ENCODE data around the gene MCCC1. TPM values are rescaled to one million over a fixed set of nuclear protein-coding genes. Genes with fewer than 3 reads are reported as not detected.
"Not testable (repeated sequence)": the region's sequence is repeated elsewhere in the genome, so short reads cannot be mapped to it uniquely, and the experiment has no call there.

The MCCC1 gene
- total RNA-seq, 4 donors from 2014 or later = 11.5 to 24.5 (median 20.6) TPM

DNA sequence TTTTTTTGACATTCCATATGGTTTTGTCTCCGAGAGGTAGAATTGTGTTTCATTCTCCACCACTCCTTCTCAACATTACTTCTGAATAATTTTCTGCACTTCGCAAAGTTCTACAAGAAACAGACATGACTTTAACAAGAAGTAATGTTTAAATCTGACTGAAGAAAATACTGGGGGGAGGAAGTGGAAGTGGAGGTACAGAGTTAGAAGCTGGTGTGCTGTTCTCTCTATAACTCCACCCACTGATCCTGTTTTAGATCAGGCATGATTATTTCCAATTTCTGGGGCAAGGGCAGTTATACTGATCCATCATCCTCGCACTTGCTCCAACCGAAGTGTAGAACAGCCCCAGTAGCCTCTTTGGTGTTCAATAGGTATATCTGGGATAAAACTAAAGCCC is 9.2 kb upstream of the MCCC1 start:
- Histone ChIP-seq H3K4me1 (no peaks in the 10 kb centered on the region), H3K4me3 (no peak overlapping the region), H3K36me3 (no peaks in the 10 kb centered on the region), H3K9me3 (no peaks in the 10 kb centered on the region), H3K27ac (no peak overlapping the region), H3K27me3 (no peaks in the 10 kb centered on the region)
- DNase-seq (no peak), ATAC-seq (no peak)
- intact Hi-C loops (cut with DNase I; ENCODE audit: low total_unique reads) = no loop called here
- TF ChIP-seq POLR2A (IDR thresholded peaks at IDR 0.05) = no peak
- TF ChIP-seq, protein P1, sequence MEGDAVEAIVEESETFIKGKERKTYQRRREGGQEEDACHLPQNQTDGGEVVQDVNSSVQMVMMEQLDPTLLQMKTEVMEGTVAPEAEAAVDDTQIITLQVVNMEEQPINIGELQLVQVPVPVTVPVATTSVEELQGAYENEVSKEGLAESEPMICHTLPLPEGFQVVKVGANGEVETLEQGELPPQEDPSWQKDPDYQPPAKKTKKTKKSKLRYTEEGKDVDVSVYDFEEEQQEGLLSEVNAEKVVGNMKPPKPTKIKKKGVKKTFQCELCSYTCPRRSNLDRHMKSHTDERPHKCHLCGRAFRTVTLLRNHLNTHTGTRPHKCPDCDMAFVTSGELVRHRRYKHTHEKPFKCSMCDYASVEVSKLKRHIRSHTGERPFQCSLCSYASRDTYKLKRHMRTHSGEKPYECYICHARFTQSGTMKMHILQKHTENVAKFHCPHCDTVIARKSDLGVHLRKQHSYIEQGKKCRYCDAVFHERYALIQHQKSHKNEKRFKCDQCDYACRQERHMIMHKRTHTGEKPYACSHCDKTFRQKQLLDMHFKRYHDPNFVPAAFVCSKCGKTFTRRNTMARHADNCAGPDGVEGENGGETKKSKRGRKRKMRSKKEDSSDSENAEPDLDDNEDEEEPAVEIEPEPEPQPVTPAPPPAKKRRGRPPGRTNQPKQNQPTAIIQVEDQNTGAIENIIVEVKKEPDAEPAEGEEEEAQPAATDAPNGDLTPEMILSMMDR (IDR thresholded peaks at IDR 0.05 in 4 of 5, conservative IDR thresholded peaks at IDR 0.05 in 1 of 5) = no peak
- in situ Hi-C loops (cut with MboI; ENCODE audit: low sequenced_read_pairs in 4 of 4) = no loop called here

DNA sequence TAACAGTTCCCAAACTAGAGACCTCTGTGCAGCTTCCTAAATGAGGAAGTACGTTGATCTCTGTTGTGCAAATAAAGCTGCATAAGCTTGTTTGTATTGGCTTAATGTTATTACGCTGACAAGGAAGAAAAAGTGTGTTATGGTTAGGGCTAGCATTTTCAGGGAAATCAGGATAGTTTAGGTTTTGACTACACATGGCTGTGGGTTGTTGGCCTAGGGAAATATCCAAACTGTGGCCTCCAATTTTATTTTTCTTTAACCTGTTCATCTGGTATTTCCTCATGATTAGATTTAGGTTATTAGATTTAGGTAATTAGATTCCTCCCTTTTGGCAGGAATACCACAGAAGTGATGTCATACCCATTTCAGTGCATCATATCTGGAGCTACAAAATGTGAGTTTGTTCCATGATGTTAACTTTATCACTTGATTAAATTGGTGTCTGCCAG is 8.7 kb upstream of the MCCC1 start:
- no peaks in the 10 kb centered on the region for H3K36me3 ChIP-seq
- no peaks in the 10 kb centered on the region for H3K27me3 ChIP-seq
- H3K4me3 ChIP-seq = no peak overlapping the region
- intact Hi-C loops (cut with DNase I; ENCODE audit: low total_unique reads) = no loop called here
- no peak for DNase-seq
- TF ChIP-seq POLR2A (IDR thresholded peaks at IDR 0.05) = no peak
- TF ChIP-seq, protein P1 (IDR thresholded peaks at IDR 0.05 in 4 of 5, conservative IDR thresholded peaks at IDR 0.05 in 1 of 5) = no peak
- ATAC-seq = no peak
- no peaks in the 10 kb centered on the region for H3K4me1 ChIP-seq
- no peak overlapping the region for H3K27ac ChIP-seq
- in situ Hi-C loops (cut with MboI; ENCODE audit: low sequenced_read_pairs in 4 of 4) = no loop called here
- no peaks in the 10 kb centered on the region for H3K9me3 ChIP-seq

DNA sequence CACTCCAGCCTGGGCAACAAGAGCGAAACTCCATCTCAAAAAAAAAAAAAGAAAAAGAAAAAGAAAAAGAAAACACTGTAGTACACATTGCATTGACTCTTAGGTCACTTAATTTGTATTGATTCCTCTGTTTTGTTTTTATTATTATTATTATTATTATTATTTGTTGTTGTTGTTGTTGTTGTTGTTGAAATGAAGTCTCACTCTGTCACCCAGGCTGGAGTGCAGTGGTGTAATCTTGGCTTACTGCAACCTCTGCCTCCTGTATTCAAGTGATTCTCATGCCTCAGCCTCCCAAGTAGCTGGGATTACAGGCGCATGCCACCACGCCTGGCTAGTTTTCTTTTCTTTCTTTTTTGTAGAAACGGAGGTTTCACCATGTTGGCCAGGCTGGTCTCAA is 8.1 kb upstream of the MCCC1 start:
- H3K27ac ChIP-seq; H3K4me3 ChIP-seq; H3K27me3 ChIP-seq; H3K36me3 ChIP-seq; intact Hi-C loops (cut with DNase I; ENCODE audit: low total_unique reads); H3K9me3 ChIP-seq; DNase-seq; H3K4me1 ChIP-seq; ATAC-seq; in situ Hi-C loops (cut with MboI; ENCODE audit: low sequenced_read_pairs in 4 of 4): not testable (repeated sequence)

DNA sequence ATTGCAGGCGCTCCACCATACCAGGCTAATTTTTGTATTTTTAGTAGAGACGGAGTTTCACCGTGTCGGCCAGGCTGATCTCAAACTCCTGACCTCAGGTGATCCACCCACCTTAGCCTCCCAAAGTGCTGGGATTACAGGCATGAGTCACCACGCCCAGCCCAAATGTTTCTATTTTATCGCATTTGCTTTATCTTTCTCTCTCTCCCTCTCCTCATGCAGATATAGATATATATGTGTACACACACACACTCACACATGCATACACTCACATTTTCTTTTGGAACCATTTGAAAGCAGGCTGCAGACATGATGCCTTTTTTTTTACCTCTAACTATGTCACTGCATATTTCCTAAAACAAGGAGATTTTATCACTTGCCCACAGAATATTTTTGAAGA is 7.3 kb upstream of the MCCC1 start:
- ATAC-seq (no peak), DNase-seq (no peak)
- no peak for TF ChIP-seq POLR2A (IDR thresholded peaks at IDR 0.05)
- TF ChIP-seq, protein P1 (IDR thresholded peaks at IDR 0.05 in 4 of 5, conservative IDR thresholded peaks at IDR 0.05 in 1 of 5) = no peak
- in situ Hi-C loops (cut with MboI; ENCODE audit: low sequenced_read_pairs in 4 of 4) = no loop called here
- H3K36me3 ChIP-seq = no peaks in the 10 kb centered on the region
- H3K27ac ChIP-seq = no peak overlapping the region
- no peaks in the 10 kb centered on the region for H3K9me3 ChIP-seq
- no peaks in the 10 kb centered on the region for H3K4me1 ChIP-seq
- intact Hi-C loops (cut with DNase I; ENCODE audit: low total_unique reads) = no loop called here
- H3K4me3 ChIP-seq = no peak overlapping the region
- no peaks in the 10 kb centered on the region for H3K27me3 ChIP-seq

DNA sequence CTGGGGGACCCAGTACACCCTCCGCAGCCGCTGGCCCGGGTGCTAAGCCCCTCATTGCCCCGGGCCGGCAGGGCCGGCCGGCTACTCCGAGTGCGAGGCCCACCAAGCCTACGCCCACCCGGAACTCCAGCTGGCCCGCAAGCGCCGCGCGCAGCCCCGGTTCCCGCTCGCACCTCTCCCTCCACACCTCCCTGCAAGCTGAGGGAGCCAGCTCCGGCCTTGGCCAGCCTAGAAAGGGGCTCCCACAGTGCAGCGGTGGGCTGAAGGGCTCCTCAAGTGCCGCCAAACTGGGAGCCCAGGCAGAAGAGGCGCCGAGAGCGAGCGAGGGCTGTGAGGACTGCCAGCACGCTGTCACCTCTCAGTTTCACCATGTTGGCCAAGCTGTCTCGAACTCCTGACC is 4.7 kb upstream of the MCCC1 start:
- H3K4me3 ChIP-seq; DNase-seq; H3K27me3 ChIP-seq; H3K9me3 ChIP-seq; intact Hi-C loops (cut with DNase I; ENCODE audit: low total_unique reads); in situ Hi-C loops (cut with MboI; ENCODE audit: low sequenced_read_pairs in 4 of 4); ATAC-seq; H3K4me1 ChIP-seq; H3K27ac ChIP-seq; H3K36me3 ChIP-seq: not testable (repeated sequence)

DNA sequence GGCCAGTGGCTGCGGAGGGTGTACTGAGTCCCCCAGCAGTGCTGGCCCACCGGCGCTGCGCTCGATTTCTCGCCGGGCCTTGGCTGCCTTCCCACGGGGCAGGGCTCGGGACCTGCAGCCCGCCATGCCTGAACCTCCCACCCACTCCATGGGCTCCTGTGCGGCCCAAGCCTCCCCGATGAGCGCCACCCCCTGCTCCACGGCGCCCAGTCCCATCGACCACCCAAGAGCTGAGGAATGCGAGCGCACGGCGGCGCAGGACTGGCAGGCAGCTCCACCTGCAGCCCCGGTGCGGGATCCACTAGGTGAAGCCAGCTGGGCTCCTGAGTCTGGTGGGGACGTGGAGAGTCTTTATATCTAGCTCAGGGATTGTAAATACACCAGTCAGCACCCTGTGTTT is 1.7 kb upstream of the MCCC1 start:
- in situ Hi-C loops (cut with MboI; ENCODE audit: low sequenced_read_pairs in 4 of 4); intact Hi-C loops (cut with DNase I; ENCODE audit: low total_unique reads); ATAC-seq: not testable (repeated sequence)

More for the DNA sequence above, 1.7 kb upstream of the MCCC1 start:
- not testable (repeated sequence) for H3K36me3 ChIP-seq, H3K27ac ChIP-seq, H3K27me3 ChIP-seq, H3K9me3 ChIP-seq, H3K4me3 ChIP-seq, DNase-seq
- peaks cover 5 to 15% of the 10 kb centered on the region in 2 donors for H3K4me1 ChIP-seq

All from gastrocnemius medialis (tissue), 4 donors.